Suppressor macrophage treated with lipopolysaccharide for 4 hours (primary cell): ENCODE measurements around the gene WDR17.
"Not testable (repeated sequence)": the region's sequence is repeated elsewhere in the genome, so short reads cannot be mapped to it uniquely, and the experiment has no call there.

Source experiments
- DNase-seq: peaks from one replicate; pipeline ENCODE4 v3.0.0-alpha.2; 2020

WDR17 gene

DNA sequence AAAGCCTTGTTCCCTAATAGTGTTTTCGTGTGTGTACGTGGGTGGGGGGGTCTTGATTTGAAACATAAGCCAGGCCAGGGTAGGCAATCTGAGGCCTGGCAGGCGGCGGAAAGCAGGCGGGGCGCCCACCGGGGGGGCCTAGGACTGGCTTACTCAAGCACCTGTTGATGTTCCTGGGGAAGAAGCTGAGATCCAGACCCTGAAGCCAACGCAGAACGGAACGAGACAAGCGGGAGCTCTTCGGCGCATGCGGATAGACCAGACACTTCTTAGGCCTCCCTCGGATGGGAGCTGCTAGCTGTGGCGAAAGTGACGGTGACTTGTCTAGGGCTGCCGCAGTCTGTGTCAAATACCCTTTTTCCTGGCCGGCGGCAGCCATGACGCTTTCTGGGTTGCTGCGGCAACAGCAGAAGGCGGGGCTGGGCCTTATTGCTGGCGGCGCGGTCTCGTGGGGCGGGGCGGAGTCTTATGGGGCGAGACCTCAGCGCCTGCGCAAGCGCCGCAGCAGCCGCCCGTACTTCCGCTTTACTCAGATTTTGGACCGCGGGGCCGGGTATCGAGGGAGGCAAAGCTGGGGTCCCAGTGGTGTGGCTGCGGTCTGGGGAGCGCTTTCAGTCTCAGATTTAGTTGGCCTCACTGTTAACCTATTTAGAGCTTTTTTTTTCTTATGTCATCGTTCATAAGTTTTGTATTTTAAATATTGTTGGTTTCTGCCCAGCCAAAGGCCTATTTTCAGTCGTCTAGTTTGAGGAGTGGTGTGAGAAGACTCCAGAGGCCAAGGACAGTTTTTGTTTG is 129.7 kb downstream of the WDR17 start, which contains the start of gene SPATA4:
SPATA4 (minus strand) TSS at position 402 of the 795 bp plus-strand sequence; CDS start at position 379, 23 bp downstream.
- peak; percentile 96 for DNase-seq

DNA sequence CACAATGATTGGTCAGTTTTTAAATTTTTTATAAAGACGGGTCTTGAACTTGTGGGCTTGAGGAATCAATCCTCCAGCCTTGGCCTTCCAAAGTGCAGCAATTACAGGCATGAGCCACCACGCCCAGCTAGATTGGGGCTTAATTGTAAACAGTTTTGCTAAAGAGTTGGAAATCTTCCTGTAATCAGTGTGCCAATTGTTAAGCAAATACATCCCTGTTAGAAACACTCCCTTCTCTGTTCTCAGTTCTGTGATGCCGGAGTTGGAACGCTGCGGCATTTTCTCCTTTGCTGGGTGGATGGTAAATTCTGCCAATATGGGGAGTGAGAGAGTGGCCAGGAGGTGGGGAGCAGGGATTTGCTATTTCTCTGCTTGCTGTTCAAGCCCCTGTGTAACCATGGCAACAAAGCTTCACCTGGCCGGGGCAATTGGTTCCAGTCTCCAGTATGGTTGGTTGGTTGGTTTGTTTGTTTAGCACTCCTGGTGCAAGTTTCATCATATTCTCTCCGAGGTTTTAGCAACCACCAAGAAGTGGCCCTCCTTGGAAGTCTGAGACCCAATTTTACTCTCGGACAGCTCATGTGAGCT is 132.8 kb downstream of the WDR17 start:
- no peak for DNase-seq

DNA sequence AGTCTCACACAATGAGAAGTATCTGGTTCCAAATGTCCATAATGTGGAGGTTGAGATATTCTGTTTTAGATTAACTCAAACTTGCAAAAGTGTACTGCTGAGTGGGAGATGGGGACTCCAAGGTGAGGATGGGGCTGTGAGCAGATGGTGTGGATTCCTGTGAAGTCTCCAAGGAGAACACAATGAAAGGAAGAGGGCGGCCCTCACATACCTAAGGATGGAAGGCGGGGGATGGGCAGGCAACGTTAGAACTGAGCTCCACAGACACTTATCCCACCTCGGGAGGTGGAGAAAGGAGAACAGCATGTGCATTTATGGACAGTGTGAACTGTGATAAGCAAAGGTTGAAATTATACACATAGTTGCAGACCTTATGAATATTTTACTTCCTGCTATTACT is 139.7 kb downstream of the WDR17 start:
- no peak for DNase-seq

DNA sequence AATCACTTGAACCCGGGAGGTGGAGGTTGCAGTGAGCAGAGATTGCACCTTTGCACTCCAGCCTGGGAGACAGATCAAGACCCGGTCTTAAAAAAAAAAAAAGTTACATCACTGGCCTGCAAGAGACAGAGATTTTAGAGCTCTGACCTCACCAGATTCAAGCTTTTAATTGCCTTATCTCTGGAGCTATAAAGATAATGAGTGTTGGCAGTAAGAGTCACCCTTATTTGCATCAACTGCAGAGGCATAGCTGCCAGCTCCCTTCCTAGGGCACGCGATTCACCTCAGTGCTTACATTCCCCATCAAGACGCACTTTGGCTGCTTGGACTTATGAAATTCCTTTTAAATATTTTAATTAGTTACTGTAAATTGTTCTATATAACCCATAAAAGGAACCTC is 142.2 kb downstream of the WDR17 start:
- DNase-seq, result no peak

DNA sequence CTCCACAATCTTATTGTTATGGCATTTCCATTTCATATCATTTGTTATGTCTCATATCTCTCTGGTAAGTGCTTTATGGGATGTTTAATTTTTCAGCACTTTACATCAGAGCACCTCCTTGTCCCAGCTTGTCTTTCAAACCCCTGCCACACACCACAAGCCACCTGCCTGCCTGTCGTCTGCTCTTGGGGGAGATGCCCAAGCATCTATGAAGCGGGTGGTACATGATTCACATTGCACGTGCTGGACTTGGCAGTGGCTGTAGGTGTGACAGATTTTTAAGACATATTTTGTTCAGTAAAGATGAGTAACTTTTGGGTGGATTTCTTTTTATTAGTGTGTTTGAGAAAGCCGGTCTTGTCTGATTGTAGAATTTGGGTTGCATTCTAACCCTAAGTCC is 143.9 kb downstream of the WDR17 start:
- DNase-seq, result no peak

DNA sequence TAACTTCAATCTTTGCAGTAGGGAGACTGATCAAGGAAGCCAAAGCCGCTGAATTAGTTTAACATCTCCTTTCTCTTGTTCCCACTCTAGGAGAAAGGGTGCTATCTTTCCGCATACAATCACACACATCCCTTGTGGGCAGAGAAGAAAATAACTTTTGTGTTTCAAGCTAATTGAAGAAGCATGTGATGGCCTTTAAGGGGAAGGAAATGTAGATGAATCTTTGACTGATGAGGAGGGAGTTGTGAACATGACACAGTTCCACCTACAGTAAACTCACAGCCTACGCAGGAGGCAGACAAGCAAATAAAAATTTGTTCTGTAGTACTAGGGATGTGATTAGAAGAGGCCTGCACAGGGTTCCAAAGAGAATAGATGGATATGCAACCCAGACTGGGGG is 144.5 kb downstream of the WDR17 start:
- no peak for DNase-seq

DNA sequence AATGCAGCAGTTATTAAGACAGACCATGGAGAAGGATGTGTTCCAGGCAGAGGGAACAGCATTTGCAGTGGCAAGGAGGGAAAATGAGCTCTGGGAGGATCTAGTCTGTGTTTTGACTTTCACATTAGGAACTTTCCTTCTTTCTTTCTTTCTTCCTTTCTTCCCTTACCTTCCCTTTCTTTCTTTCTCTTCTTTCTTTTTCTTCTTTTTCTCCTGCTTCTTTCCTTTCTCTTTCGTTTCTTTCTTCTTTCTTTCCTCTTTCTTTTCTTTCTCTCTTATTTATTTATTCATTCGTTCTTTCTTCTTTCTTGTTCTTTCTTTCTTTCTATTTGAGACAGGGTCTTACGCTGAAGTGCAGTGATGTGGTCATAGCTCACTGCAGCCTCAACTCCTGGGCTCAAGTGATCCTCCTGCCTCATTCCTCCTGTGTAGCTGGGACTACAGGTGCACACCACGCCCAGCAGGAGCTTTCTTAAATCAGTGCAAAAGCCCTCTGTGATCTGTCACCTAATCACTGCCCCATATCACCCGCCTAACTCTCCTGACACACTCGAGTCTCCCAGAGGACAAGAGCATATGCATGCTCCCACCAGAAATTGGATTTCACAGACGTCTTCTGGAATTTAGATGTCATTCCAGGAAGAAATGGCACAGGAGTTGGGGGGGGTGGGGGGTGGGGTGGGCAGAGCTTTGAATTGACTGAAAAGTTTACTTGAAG is 145.1 kb downstream of the WDR17 start:
- DNase-seq, result no peak

DNA sequence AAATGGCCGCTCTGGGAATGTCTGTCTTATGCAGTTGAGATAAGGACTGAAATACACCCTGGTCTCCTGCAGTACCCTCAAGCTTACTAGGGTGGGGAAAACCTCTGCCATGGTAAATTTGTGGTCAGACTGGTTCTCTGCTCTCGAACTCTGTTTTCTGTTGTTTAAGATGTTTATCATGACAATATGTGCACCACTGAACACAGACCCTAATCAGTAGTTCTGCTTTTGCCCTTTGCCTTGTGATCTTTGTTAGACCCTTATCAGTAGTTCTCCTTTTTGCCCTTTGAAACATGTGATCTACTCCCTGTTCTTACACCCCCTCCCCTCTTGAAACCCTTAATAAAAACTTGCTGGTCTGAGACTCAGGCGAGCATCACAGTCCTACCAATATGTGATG is 146.7 kb downstream of the WDR17 start:
- not testable (repeated sequence) for DNase-seq

DNA sequence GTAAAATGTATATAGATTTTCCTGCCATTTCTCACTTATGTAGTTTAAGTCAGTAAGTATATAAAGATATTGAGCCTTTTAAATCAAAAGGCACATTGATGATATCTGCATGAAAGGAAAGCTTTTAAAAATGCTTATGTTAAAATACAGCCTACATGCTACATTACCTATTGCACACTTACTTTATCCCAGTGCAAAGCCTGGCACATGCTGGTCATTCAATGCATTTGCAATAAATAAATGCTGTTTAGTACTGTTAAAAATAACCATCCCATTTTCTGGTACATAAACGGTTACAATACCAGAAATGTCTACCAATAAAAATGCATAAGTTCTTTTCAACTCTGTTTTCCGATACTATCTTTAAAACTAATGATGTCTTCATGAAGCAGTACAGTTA is 151.9 kb downstream of the WDR17 start:
- DNase-seq, result no peak

DNA sequence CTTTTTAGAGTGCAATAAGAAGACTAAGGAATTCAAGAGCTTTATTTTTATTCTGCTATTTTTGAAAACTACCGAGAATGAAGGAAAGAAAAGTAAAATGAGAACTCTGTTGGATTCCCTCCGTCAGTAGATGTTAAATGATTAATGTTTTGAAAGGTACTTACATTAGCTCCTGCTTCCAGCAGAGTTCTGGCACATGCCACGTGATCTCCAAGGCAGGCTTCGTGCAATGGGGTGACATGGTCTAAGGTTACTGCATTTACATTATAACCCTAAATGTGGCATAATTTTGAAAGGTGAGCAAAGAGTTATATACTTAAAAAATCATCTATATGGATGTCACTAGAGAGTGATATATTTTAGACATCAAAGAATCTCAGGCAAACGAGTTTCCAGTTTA is 156.5 kb downstream of the WDR17 start:
- DNase-seq, result no peak

DNA sequence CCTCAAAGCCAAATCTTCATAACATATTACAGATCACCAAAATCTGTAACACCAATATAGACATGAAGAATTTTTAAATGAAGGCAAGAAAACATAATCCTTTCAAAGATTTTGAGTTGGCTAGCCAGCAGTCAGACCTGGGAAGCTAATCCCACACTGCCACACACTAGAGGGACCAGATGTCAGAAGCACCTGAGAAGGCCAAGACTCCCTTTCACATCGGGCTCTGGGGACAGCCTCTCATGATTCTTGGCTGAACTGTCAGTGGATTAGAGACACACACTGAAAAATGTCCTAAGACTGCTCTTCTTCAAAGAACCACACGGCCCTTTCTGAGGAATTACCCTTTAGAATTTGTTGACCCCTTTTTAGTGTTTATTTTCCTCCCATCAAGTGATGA is 157.9 kb downstream of the WDR17 start:
- DNase-seq, result no peak

DNA sequence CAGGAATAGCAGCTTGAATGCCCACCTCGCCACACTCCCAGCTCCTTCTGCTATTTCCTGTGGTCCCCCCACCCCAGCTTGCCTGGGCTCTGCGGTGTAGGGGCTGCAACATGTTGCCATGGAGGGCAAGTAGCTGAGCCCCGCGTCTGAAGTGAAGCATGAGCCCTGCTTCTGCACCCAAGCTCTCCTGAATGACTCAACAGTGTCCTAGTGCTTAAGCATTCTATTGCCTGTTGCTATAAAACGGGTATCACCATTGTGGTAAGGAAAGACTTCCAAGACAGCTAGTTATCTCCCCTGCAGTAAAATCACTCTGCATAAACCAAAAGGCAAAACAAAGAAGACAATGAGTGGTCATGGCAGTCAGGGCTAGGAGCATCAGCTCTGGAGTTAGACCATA is 161.1 kb downstream of the WDR17 start:
- DNase-seq, result no peak

DNA sequence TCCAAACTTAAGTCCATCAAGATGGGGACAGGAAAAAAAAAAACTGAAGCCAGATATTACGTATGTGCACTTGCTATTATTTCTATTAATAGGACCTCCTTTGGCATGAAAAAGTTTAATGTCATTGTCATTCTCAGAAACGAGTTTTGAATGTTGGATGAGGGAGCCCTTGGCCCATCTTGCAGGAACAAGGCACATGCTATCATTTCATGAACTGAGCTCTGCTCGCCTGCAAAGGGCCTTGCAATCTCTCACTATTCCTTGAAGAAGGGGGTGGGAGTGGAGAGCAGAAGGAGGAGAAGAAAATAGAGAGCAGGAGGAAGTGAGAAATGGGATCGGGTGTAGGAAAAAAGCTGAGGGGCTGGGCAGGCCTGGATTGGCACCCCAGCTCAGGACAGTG is 164.0 kb downstream of the WDR17 start:
- DNase-seq, result no peak
